C4-2B (cell line): ENCODE measurements around the gene CHCHD6.

Source experiments
- CTCF ChIP-seq: fragments of 450-650 bp; conservative IDR thresholded peaks from 2 replicates; pipeline ENCODE4 v1.5.1; 2017; ENCODE audit warnings: mild to moderate bottlenecking
- ZFX ChIP-seq: fragments of 450-650 bp; IDR thresholded peaks from 2 replicates; pipeline ENCODE4 v1.6.1; 2017

- TF ChIP-seq CTCF (no peak), ZFX (no peak)
Observed at GRCh38 chr3:126749931-126750755, 46.1 kb downstream of the CHCHD6 start.
